ENCODE measurements around the gene HHEX.
"Not testable (repeated sequence)": the region's sequence is repeated elsewhere in the genome, so short reads cannot be mapped to it uniquely, and the experiment has no call there.

HHEX gene

DNA sequence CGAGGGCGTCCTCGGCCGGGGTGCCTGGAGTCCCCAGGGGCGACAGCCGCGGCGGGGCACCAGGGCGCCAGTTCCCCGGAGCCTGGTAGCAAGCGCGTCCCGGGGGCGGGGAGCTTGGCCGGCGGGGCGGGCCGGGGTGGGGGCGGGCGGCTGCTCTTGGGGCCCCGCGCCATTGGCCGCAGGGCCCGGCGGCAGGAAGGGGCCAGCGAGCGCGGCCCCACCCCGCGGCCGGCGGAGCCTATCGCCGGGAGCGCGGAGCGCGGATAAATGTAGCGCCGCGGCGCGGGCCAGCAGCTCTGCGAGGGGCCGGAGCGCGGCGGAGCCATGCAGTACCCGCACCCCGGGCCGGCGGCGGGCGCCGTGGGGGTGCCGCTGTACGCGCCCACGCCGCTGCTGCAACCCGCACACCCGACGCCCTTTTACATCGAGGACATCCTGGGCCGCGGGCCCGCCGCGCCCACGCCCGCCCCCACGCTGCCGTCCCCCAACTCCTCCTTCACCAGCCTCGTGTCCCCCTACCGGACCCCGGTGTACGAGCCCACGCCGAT lies at the start of gene HHEX:
Gene HHEX (plus strand): TSS at position 293 of the 548 bp plus-strand sequence. CDS start 32 bp downstream, at position 325.
- DNase-seq = peak; percentile 14

DNA sequence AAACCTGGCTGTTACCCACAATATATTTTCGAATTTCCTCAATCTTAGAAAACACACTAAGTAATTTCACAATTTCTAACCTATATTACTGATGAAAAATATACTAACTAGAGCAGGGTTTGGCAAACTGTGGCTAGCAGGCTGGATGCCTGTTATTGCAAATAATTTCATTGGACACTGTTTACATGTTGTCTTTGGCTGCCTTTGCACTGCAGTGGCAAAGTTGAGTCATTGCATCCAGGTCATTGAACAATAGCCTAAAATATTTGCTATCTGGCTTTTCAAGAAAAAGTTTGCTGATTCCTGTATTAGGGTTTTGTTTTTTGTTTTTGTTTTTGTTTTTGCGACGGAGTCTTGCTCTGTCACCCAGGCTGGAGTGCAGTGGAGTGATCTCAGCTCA lies 49.6 kb upstream of the HHEX start:
- no peak for DNase-seq

DNA sequence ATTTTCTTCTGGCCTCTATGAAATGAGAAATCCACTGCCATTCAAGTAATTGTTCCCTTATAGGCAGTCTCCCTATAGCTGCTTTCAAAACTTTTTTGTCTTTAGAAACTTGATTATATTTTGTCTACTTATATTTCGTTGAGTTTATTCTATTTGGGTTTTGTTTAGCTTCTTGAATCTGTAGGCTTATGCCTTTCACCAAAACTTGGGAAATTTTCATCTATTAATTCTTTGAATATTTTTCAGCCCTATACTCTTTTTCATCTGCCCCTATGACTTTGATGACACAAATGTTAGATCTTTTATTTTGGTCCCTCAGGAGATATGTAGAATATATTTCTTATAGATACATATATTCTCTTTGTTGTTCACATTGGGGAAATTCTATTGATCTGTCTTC lies 48.3 kb upstream of the HHEX start:
- DNase-seq = no peak

DNA sequence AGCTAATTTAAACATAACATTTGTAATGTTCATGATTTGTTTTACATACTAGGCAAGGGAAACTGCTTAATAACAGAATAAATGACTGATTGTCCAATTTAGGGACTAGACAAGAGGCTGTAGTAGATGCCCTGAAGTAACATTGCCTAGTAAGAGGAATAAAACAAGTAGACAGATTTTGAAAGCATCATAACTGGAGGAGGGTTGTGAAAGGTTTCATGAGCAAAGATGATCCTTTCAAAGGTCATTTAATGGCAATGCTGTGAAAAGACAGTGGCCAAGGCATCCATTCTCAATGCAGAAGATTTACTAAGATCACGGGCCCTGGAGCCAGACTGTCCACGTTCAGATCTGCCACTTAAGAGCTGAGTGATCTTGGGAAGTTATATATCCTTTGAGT lies 44.8 kb upstream of the HHEX start:
- no peak for DNase-seq

DNA sequence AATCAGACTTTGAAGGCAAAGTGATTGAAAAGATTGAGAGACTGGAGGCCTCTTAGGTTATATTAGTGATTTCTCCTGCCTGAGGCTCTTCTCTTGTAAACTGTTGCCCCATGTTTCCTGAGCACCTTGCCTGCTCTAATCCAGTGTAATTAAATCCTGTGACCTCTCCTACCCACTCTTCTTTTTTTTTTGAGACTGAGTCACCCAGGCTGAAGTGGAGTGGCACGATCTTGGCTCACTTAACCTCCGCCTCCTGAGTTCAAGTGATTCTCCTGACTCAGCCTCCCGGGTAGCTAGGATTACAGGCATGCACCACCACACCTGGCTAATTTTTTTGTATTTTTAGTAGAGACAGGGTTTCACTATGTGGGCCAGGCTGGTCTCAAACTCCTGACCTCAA lies 38.9 kb upstream of the HHEX start:
- not testable (repeated sequence) for DNase-seq

DNA sequence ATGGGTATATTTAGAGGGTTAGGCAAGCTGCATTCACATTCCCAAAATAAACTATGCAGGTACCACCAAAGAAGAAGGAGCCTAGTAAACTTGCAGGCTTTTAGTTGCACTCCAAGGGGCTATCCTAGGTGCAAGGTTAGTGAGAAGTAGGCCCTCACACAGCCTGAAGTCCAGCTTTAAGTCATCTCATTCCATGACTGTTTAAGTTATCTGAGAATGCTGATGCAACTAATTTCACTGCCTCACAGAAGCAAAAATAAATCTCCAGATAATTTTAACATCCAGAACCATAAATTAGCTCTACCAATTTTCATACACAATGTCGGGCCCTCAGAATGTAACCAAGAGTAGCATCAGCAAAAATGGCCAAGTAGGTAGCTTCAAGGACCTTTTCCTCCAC lies 34.3 kb upstream of the HHEX start:
- DNase-seq = no peak

DNA sequence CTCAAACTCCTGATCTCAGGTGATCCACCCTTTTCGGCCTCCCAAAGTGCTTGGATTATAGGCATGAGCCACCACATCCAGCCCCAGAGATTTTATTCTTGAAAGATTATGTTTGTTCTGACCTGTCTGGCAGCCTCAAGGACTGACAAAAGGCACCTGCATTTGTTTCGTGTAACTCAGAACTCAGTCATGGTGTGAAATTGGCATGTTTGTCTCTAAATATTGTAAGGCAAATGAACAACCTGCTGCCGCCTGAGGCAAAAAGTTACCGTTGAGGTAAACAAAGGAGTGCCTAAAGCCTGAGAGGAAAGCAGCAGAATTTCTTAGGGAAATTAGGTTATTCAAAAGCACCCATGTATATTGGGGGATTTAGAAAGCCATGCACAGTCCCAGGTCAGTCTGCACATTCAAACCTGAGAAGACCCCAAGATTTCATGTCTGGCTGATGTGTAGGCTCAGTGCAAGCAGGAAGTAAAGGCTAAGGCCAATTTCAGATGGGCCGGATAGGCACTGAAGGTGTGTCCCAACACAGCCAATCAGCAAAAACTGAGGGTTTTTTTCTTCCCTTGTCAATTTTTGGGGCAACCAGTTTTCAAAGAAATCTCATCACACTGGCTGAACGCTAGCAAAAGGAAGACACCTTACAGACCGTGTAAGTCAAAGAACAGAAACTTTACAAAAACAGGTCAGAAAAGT lies 33.3 kb upstream of the HHEX start:
- no peak for DNase-seq

DNA sequence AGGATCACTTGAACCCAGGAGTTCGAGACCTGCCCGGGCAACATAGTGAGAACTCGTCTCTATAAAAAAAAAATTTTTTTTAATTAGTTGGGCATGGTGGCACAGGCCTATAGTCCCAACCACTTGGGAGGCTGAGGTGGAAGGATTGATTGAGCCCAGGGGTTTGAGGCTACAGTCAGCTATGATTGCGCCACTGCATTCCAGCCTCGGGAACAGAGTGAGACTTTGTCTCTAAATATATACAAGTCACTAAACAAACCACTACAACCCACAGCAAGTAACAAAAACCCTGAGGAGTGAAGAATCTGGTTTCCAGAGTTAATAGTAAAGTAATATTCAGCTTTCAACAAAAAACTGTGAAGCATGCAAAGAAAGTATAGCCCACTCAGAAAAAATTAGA lies 32.7 kb upstream of the HHEX start:
- DNase-seq = no peak

DNA sequence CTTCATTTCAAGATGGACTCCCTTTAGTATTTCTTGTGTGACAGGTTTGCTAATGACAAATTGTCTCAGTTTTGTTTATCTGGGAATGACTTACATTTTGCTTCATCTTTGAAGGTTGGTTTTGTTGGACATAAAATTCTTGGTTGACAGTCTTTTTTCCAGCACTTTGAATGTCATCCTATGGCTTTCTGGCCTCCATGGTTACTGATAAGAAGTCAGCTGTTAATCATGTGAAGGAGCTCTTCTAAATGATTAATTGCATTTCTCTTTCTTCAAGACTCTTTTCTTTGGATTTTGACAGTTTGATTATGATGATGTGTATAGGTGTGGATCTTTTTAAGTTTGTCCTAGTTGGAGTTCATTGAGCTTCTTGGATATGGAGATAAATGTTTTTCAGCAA lies 26.9 kb upstream of the HHEX start:
- no peak for DNase-seq

DNA sequence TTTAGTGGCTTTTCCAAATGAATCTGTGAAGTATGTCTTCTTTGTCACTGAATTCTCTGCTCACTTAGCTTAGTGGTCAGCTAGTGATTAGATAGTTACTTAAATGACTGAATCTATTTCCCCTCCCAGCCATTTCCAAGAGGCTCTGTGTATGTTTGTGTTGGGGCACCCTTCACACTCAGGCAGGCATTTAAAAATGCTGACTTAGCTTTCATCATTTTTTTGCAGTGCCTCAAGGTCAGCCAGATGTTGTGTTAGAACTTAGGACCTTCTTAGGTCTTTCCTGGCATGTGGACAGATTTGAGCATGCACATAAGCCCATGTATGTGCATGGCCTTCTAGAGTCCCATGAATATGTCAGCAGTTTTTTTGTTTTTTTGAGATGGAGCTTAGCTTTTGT lies 25.4 kb upstream of the HHEX start:
- no peak for DNase-seq

DNA sequence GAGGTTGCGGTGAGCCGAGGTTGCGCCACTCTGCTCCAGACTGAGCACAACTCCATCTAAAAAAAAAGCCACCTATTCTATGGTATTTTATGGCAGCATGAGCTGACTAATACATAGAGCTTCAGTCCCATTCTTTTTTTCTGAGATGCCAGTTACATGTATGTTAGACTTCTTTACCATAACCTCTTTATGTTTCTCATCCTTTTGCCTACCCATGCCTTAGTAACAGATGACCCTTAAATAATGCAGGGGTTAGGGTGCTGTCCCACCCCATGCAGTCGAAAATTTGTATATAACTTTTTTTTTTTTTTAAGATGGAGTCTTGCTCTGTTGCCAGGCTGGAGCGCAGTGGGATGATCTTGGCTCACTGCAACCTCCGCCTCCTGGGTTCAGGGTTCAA lies 22.7 kb upstream of the HHEX start:
- no peak for DNase-seq

DNA sequence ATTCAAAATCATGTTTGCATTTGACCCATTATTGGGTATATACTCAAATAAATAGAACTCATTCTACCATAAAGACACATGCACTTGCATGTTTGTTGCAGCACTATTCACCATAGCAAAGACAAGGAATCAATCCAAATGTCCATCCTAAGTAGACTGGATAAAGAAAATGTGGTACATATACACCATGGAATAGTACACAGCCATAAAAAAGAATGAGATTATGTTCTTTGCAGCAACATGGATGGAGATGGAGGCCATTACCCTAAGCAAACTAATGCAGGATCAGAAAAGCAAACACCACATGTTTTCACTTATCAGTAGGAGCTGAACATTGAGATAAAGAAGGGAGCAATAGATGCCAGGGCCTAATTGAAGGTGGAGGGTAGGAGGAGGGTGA lies 12.0 kb upstream of the HHEX start:
- no peak for DNase-seq

DNA sequence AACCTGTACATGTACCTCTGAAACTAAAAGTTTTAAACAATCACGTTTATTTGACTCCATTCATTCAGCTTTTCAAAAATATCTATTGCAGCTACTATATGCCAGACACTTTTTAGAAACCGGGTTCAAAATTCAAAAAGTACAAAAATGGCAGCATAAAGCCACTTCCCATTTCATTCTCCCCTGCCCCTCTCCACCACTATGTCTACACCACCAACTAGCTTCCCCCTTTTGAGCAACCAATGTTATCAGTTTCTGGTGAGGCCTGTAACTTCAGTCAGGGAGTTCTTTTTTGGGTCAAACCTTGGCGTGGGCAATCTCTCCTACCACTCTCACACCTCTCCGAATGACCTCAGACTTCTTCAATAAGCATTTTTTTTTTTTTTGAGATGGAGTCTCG lies 11.5 kb upstream of the HHEX start:
- DNase-seq = no peak

DNA sequence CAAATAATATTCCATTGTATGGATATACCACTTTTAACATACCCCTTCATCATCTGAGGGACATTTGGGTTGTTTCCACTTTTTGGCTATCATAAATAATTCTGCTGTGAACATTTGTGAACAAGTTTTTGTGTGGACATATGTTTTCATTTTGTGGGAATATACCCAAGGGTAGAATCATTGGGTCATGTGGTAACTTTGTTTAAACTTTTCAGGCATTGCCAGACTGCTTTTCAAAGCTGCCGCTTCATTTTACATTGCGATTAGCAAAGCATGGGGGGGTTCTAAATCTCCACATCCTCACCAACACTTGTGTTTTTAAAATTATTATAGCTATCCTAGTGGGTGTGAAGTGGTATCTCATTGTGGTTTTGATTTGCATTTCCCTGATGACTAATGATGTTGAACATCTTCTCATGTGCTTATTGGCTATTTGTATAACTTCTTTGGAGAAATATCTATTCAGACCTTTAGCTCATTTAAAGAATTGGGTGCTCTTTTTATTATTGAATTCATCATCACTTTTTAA lies 8.4 kb upstream of the HHEX start:
- no peak for DNase-seq

DNA sequence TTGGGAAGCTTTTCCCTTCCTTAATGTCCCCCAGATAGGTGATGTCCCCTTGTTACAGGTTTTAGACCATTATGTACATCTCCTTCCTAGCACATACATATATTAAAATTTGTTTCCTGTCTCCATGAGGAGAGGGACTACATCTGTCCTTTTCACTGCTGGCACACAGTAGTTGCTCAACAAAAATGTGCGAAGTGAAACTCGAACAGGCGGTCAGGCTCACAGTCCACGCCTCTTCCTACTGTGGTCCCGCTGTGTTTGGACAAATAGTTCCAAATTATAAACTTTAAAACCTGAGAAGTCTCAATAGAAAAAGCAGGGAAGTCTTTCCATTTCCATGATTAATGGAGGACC lies 1.2 kb upstream of the HHEX start:
- no peak for DNase-seq

DNA sequence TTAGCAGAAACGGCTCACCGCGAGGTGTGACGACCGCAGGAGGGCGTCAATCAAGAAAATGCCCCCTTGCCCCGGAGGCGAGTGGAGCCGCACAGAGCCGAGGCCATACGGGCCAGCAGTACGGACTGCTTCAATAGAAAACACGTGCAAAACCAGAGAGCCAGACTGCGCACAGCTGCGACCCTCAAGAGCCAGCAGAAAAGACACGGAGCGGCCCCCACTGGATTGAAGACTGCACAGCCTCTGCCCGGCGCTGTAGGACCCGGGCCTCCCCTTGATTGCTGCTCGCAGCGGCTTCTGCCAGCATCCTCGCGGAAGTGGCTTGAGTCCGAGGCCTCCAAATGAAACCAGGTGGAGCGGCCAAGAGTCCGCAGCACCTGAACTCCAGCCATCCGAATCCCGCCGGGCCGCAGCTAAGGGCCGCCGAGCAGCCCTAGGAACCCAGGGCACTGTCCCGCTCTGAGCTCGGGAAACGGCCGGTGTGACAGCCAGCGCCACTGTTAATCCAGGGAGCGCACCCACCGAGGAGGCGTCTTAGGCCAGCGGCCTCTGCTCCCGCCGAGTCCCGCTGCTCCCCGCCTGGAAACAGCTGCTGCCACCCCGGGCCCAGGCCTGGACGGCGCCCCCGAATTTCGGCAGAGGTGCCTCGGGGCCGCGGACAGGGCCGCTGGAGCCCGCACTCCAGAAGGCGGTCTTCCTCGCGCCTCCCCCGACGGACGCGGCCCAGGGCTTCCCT lies 660 bp upstream of the HHEX start:
- peak; percentile 50 for DNase-seq

DNA sequence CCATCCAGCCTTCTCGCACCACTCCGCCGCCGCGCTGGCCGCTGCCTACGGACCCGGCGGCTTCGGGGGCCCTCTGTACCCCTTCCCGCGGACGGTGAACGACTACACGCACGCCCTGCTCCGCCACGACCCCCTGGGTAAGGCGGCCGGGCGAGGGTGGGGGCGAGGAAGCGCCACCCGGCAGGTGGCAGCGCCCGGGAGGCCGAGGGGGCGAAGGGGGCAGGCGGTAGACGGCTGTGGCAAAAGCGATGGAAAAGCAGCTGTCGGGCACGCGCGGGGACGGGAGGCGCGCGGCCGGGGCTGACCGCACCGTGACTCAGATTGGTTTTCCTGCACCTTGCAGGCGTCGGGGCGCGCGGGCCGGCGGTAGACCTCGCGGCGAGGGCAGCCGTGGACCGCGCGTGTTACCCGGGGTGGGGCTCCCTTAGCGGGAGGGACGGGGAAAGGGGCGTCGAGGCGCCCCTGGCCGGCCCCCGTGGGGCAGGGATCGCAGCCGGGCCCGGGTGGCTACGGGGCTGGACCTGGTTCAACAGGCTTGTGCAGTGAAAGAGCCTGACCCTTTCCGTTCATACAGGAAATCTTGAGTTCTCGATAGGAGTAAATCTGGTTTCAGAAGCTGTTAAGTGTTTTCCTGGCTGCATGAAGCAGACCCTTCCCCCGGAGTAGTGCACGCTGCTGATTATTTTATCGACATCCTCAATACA lies 608 bp downstream of the HHEX start:
- no peak for DNase-seq

DNA sequence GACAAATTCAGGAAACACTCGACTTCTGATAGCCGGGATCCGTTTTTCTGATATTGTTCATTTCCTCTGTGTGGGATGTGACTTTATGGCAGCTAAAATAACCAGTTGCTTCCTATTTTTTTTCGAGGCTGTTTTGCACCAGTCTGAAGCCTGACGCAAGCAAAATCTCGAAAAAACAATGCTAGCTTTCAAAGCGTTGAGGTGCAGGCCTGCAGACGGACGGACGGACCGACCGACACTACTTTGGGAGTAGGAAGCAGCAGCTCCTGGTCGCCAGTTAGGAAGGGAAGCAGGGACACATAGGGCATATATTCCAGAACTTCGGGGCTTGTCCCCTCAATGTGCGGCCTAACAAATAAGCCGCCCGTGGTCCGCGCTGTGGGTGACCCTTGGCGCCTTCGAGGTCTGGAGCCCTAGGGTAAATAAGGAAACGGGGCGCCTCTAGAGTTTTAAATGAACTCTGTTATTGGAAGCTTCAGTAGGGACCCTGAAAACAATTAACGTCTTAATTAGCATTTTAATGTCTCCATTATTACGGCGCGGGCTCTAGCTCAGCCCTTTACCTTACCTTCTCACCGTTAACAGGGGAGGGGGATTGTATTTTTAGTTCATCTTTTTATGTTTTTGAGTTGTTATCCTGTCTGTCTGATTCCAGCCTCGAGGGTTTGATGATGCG lies 1.3 kb downstream of the HHEX start:
- DNase-seq = no peak

DNA sequence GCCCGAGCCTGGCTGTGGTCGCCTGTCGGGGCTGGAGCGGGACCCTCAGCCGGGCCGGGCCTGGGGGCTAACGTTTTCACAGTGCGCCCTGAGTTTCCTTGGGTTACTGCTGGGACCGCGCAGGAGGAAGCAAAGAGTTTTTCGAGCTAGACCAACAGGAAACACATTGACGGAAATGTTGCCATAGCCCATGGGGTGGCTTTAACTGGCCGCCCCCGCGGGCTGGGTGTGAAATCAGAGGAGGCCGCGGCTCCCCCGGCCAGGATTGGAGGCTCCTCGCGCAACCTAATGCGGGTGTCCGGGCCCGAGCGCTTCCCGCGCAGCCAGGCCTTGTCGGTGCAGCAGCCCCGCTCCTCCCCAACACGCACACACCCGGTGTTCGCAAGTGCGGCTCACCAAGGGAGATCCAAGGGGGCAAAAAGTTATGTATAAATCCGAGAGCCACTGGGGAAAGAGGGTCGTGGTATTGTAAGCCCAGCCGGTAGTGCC lies 1.9 kb downstream of the HHEX start:
- no peak for DNase-seq

DNA sequence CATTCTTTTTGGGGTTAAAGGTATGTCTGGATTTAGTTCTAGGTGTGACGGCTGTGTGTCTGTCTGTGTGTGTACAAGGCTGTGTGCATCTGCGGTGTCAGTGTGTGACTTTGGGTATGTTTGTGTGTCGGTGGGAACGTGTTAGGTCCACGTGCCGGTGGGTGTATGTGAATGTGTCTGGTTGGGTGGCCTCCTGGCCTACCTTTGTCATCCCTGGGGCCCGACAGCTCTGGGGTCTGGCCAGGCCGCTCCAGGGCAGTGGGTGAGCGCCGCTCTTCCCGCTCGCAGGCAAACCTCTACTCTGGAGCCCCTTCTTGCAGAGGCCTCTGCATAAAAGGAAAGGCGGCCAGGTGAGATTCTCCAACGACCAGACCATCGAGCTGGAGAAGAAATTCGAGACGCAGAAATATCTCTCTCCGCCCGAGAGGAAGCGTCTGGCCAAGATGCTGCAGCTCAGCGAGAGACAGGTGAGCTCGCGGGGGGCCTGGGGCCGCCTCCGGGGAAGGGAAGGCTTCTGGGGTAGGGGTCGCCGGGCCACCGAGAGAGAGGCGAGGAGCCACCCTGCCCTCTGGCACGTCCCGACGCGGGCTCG lies 2.4 kb downstream of the HHEX start:
- DNase-seq = no peak

DNA sequence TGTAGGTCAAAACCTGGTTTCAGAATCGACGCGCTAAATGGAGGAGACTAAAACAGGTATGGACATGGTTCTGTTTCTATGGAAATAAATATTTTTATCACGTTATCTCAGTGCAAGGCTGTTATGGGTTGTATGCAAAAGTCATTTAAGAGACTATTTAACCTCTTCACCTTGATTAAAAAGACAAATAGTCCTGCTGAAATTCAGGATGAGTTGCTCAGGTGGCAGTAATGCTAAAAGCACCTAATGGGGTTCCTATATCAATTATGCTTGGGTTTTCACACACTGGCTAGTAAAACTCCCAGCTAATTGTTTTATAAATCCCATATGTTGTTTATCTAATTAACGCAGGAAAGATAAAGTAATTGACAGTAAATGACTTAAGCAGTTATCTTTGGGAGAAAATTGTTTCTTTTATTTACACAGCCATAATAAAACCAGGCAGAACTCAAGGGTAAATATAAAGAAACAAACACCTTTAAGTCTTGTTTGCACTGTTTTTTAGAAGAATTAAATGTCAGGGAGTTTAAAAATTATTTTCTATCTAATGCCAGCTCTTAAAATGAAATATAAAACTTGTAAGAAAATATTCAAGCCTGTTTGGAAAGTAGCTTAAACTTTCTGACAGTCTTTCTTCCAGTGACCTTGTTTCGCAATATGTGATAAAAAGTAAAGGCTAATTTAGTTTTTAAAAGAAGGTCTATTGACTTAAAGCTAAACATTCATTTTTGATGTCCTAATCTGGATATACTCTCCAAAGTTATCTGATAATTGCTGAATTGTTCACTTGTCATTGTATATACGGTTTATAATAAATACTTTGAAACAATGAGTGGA lies 3.2 kb downstream of the HHEX start:
- DNase-seq = no peak

DNA sequence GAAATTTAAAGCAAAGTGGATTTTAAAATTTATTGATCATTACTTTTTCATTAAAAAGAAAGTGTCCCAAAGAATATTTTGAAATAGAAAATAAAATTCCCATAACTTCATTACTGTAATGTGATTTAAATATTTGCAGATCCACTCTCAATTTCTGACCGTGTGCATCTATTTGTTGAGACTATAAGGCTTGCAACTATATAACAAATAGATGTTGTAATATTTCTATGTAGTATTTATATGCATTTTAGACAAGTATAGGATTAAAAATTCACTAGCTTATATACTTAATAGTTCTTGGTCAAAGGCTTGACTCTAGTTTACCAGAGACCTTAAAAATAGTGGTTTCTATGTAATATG lies 3.8 kb downstream of the HHEX start:
- no peak for DNase-seq

Measured in NCI-H1092 treated with DMSO at 0.1 percent for 48 hours (cell line).